Activated CD4-positive, CD25-positive, alpha-beta regulatory T cell treated with anti-CD3 and anti-CD28 coated beads, Interleukin-2, amount 50 U/mL, for 24 hours (primary cell): Measurements from ENCODE around the gene LTC4S.

Source experiments
- ATAC-seq, 2 donors: fragments of 150-1000 bp; cut with Tn5 transposase; one replicate each; pipeline ENCODE4 v1.10.0; 2021; ENCODE audit warnings: mild to moderate bottlenecking in 1 of 2, moderate library complexity in 1 of 2

The LTC4S gene

DNA sequence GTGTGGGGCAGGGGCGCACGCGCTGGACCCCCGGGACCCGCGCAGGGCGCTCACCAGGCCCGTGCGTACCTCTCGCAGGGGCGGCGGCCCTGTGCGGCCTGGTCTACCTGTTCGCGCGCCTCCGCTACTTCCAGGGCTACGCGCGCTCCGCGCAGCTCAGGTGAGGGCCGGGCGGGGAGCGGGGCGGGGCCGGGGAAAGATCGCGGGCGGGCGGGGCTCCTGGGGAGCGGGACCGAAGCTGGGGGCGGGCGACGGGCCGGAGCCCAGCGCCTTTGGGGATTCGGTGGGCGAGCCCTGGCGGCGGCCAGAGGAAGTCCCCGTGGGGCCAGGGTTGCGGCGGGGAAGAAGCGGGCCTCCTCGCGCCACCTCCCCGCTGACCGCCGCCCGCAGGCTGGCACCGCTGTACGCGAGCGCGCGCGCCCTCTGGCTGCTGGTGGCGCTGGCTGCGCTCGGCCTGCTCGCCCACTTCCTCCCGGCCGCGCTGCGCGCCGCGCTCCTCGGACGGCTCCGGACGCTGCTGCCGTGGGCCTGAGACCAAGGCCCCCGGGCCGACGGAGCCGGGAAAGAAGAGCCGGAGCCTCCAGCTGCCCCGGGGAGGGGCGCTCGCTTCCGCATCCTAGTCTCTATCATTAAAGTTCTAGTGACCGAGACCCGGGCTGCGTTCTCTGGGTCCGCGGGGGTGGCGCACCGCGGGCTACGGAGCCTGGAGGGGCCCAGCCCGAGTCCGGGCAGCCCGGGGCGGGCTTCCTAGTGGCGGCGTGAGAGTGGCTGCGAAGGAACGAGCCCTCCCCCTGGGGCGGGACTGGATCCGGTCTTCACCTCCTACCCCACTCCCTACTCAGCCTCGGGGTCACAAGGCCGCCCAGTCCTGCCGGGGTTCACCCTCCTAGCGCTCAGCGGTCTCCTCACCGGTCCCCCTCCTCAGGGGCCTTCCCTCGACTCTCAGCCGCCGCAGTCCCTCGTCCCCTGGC lies 2.4 kb downstream of the LTC4S start:
- peak; percentile 75 to 77 for ATAC-seq

DNA sequence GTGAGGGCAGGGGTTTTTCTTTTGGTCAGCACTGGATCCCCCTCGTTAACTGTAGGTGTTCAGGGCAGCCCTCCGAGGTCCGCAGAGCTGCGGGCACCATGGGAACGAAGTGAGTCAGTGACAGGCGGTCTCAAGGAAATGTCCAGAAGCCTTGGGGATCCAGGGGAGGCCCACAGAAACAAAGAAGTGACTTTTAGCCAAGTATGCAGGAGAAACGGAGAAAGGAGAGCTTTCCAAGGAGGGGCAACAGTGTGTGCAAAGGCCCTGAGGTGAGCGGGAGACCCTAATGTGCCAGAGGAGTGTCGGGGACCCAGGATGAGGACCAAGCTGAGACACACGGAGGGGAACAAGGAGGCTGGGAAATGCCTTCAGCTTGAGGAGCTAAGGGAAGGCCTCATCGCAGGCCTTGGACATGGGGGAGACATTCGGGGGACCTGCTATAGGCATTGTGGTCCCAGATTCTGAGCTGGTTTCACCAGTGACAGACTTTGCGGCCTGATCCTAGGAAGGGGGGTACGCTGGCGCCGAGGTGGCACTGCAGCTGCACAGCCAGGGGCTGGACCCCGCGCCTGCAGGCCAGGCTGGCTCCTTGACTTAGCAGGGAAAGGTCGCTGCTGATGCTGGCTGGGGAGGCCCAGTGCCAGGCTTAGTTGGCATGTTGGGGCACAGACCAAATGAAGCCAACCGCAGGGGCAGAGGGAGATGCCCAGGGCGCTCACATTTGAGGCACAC lies 3.3 kb downstream of the LTC4S start:
- ATAC-seq = no peak

DNA sequence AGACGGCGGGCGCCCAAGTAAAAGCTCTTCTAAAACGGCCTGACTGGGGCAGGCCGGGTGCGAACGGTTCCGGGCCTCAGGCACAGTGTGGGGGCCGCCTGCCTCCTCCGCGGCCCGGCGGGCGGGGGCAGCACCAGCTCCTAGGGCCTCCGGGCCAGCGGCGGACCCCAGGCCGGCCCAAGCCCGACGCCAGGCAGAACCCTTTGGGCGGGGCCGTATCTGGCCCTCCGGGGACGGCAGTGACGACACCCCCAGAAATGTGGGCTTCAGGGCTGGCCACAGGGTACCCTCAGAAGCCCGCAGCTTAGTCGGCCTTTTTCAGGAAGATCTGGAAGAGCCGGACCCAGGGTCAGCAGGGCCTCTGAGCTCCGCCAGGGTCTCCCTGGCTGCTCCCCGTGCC lies 4.0 kb downstream of the LTC4S start:
- ATAC-seq = no peak

DNA sequence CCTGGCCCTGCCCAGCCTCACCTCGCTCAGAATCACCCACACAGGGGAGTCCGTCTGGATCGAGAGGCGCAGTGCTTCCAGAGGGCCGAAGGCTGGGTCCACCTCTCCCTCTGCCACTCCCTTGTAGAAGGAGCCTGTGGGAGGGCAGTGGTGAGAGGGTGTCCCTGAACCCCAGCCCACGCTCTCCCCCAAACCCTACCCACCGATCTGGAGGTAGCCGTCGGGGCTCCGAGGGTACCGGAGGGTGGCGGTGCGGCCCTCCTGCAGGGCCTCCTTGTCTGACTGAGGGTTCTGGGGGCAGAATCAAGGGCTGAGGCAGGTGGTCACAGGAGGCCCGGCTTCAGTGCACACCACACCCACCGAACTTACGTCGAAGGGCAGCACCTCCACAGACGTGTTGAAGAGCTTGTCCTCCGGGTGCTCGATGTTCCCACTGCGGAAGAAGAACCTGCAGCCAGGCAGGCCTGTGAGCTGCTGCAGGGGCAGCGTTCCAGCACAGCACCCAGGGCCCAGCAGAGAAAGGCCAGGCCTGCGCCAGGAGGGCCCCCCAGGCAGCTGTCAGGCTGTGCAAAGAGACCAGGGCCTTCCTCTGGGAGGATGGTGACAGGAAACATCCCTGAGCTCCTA lies 4.5 kb downstream of the LTC4S start:
- ATAC-seq = no peak

DNA sequence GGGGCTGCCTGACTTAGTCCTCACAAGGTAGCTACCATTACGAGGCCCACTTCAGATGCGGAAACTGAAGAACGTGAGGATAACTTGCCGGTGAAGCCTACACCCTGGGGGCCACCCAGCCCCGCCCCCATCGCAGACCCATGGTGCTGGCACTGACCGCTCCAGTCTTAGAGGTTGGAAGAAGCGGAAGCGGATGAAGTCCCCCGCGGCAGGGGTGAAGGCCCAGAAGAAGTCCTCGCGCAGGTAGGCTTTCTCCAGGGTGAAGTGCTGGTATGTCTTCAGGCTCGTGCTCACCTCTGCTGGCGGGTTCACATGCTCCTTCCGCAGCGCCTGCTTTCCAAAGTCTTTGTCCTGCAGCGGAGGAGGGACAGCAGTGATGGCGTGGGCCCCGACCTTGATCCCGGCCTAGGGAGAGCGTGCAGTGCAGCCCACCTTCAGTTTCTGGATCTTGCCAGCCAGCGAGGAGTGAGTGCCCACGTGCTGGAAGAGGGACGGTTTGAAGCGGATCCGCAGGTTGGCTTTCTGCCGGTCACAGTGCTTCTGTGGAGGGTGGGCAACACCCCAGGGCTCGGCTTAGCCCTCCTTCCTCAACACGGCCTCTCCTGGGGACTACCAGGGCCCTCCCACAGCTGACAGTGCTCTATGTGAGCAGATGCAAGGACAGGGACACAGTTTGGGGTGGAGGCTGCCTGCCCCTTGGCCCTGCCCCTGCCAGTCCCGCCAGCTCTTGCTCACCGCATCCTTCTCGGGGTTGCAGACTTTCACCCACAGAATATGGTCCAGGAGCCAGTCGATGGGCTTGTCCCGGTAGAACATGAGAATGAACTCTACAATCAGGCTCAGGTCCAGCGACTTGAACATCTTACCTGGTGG lies 5.2 kb downstream of the LTC4S start:
- ATAC-seq = no peak

DNA sequence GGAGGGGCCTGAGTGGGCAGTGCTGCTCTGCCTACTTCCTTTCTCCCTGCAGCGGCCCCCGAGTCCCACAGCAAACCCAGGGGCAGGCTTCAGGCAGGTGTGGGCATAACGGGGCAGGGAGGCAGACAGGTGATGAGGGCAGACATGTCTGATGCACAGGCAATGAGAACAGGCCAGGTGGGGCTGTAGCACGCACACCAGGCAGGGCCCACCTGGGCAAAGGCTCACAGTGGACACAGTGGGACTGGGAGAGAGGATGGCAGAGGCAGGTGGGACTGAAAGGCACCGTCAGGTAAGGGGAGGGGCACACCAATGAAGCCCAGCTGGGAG lies 5.8 kb downstream of the LTC4S start:
- ATAC-seq = no peak

DNA sequence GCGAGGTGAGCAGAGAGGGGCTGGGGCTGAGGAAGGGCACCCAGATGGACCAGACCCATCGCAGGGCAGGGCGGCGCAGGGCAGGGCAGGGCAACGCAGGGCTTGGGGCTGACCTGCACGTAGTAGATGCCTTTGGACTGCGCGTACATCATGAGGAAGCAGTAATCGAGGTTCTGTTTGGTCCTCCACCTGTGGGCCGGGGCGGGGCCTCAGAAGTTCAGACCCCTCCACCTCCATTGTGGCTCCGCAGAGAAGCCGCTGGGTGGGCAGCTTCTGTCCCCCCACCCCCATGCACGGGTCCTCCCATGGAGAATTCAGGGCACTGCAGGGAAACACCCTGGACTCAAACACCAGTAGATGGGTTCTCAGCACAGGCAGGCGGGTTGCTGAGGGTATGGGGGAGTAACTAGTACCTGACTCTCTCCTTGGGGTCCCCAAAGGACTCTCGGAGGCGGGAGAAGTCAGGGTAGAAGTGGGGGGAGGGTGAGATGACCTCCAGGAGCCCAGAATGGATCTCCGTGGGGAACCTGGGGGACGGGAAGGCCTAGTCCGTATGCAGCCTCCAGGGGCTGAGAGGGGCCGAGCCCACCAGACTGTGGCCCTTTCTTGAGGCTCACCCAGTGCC lies 6.4 kb downstream of the LTC4S start:
- ATAC-seq = no peak

DNA sequence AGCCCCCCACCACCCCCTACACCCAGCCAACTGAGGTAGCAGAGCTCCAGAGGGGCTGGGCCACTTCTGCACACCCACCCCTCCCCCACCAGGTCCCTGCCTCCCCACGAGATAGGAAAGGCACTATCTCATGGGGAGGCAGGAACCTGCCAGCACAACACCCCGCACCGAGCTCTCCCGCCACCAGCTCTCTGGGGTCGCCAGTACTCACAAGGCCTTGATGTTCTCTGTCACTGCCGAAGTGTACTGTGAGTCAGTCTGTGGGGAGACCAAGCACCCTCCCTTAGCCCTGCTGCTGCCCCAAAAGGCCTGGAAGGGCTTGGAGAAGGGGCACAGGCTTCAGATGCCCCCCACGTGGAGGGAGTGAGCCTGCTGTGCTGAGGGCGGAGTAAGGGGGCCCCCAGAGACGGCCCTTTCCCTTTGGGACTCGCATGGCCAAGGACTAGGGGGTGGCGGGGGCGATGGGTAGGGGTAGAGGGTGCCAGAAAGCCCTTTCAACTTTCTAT lies 7.0 kb downstream of the LTC4S start:
- no peak for ATAC-seq

DNA sequence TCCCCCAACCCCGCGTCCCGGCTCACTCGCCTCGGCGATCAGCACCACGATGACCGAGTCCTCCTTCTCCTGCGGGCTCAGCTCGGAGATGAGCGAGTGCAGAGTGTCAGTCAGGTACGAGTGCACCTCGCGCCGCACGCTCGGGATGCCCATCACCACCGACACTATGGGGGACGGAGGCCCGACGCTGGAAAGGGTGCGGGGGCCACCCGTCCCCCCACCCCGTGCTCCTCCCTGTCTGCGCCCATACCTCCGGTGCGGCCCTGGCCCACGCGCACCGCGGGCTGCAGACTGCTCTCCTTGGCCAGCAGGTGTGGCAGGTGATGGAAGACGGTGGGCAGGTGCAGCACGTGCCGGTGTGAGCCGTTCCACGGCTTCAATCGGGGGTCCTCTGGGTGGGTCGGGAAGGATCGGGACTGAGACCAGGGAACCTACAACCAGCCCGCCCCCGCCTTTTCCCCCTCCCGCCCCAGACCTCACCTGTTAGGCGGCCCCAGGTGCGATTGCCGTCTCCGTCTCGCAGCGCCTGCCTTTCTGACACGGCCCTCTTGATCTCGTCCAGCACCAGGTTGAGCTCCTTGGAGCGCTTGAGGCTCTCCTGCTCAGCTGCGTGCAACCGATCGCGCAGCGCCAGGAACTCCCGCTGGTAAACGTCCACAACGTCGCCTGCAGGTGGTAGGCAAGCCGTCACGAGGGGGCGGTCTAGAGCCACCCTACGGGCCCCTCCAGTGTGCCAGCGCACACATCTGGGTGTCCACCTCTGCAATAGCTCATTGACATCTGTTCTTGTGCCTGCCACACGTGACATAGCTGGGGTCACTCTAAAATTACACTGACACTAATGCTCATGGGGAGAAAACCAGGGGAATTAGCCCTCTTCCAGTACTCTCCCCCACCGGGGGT lies 7.8 kb downstream of the LTC4S start:
- peak; percentile 56 to 57 for ATAC-seq

DNA sequence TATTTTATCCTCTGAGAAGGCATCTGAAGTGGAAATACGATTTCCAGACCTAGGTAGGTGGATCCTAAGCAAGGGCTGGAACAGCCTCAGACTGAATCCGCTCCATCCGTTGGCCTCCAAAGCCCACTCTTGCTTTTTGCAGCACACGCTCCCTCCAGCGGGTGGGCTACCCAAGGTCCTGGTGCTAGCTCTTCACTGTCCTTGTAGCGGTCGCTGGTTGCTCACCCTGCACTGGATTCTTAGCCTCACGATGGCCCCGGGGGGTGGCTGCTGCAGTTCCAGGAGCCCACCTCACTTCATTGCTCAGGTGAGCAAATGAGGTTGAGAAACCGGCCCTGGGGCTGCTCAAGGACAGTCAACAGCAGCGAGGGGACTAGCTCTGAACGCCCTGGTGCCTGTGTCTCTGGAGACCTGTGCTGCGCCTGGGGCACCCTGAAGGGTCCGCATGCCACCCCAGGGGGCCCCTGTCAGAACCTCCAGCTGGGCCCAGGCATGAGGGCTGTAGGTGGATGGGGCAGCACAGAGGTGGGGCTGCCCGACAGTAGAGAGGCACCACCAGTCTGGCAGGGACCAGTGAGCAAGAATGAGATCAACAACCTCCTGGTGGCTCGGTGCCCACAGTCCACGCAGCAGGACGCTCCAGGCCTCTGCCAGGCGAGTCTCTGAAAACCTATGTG lies 8.6 kb downstream of the LTC4S start:
- ATAC-seq = no peak

DNA sequence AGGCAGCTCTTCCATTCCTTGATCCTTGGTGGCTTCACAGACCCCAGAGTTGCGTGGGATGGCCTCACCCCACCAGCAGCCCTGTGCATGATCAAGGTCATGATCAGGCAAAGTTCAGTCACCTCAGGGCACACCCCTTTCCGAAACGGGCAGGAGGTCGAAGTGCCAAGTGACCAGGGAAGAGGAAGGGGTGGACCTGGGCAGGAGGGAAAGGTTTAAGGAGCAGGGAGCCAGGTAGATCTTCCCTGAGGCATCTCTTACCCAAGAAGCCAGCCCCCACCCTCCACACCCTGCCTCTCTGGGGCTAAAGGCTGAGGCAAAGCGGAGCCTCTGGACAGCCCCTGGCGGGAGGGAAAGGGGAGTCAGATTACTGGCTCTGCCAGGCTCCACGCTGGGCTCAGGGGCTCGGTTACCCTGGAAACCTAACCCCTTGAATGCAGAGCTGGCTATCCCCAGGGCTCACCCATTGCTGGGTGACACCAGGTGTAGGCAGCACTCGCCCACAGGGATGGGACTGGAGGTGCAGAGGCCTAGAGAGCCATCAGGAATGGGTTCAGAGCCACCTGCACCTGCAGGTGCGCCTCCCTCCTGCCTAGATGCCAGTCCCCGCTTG lies 9.3 kb downstream of the LTC4S start:
- no peak for ATAC-seq

DNA sequence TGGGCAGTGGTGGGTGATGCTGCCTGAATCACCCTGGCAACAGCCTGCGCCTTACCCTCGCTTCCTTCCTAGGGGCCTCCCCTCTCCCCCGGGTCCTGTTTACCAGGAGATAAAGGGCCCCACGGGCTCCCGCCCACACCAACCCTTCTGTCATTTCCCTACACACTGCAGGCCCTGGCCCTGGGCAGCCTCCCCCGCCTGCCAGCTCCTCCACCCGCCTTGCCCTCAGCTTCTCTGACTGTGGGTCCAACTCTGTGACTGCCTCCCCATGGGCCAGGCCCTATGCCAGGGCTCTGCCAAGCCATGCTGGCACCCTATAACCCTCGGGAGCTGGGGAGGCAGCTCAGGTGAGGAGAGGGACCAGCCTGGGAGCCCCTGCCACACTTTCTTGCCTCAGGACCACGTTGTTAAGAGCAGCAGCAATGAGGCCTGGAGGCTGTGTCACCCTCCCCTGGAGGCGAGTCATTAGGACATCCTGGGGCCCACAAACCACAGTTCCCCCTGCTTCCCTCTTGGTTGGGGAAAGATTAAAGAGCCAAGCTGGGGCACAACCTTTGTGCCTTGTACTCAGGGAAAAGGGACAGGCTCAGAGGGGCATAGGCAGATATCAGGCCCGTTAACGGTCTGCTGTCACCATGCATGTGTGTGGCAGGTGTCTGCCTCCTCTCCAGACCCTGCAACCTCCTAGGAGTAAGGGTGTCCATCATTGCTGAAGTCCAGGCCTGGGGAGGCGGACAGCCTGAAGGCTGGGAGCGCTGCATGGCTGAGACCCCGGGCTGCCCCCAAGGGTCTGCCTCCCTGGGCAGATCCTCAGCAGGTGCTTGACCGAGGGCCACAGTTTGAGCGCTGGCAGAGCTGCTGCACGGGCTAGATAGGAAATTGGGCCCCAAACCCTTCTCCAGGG lies 10.1 kb downstream of the LTC4S start:
- peak; percentile 15 to 34 for ATAC-seq

DNA sequence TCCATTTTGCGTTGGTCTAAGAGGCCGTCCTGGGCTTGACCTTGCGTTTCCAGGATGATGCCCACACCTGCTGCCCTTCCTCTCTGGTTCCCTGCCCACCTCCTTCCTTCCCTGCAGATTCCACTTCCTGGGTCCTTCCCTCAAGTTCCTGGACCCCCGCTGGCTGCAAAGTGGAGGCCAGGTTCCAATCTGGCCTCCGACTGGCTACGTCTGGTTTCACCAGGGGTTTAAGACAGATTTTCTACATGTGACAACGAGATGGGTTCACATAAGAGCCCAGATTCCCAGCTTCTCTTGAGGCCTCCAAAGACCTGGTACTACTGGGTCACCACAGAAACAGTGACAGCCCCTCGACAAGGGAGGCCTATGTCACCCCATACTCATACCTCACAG lies 10.8 kb downstream of the LTC4S start:
- ATAC-seq = no peak

DNA sequence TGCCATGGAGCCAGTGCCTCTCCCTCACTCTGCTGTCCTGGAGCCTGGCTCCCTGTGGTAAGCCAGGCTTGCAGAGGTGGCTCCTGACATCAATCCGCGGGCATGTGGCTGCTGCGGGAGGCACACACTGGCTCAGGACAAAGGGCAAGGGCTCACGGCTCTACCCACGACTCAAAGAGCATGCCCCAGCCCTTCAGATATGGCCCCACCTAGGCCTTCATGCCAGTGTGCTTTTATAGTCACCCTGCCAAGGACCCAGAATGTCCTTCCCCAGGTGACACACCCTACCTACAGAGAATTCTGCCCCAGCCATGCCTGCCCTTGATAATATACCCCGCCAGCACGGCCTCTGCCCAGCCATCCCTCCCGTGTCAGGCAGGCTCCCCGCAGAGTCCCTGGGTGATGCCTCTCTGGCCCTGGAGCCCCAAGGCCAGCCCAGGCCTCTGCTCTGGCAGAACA lies 11.3 kb downstream of the LTC4S start:
- no peak for ATAC-seq

DNA sequence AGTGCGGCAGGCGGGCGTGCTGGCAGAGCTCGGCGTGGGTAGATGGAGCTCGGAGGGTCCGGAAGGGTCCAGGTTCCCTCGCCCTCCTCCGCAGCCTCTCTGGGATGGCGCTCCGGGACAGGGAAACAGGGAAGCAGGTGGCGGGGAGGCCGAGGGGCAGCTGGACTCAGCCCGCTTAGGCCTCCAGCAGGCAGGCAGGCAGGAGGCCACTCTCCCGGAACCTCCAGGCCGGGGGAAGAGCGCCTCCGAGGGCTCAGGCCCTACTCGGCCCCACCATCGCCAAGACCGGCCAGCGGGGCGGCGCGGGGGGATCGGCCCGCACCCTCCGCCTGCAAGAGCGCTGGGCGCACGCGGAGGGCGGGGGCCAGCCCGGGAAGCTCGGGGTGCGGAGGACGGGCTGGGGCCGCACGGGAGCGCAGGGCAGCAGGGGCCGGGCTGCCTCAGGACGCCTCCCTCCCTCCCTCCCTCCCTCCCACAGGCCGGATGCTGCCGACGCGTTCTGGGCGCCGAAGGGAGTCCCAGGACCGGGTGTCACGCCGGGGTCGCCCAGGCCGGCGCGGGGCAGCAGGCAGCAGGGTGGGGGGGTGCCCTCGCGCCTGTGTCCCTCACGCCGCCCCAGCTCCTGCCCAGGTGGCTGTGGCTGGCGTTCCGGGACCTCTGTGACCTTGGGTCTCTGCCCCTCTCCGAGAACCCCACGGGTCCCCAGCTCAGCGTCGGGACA lies 11.9 kb downstream of the LTC4S start:
- peak in 1 of 2 donors; percentile 3 for ATAC-seq

DNA sequence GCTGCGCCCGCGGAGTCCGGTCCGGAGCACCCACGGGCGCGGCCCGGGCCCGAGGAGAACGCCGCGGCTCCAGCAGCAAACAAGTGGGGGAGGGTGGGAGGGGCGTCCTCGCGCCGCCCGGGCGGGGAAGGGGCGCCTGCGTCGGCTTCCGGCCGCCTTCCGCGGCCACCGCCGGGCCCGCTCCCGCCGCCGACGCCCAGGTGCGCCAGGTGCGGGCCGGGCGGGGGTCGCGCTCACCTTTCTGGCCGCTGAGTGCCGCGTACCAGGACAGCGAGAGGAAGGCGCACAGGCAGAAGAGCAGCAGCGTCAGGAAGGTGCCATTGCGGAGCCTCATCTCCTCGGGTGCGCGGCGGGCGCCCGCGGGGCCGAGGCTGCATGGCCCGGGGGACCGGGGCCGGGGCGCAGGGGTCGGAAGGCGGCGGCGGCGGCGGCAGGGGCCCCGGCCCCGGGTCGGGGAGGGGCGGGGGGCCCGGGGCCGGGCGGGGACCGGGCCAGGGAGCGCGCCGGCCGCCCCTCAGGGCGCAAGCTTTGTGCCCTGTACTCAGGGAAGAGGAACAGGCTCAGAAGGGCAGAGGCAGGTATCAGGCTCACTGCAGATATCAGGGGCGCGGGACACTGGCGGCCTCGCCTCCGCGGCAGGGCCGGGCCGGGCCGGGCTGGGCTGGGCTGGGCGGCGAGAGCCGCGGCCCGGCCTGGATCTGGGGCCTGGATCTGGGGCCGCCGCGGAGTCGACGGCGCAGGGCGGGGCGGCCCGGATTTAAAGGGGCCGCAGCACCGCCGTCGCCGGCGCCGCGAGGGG lies 12.7 kb downstream of the LTC4S start, which contains the start of gene MGAT4B:
MGAT4B (minus strand) TSS at position 617 of the 799 bp plus-strand sequence; CDS start at position 334, 283 bp downstream.
- peak; percentile 80 to 83 for ATAC-seq
